Measurements from ENCODE around the gene KRTAP21-1. TPM values are rescaled to one million over a fixed set of nuclear protein-coding genes. Genes with fewer than 3 reads are reported as not detected.
"Not testable (repeated sequence)": the region's sequence is repeated elsewhere in the genome, so short reads cannot be mapped to it uniquely, and the experiment has no call there.

Gene KRTAP21-1
- total RNA-seq (2022) (not detected in 2 replicates), Bru-seq, nascent RNA (not detected), BruChase-seq, experiment 1, labeled RNA remaining after a 6-hour chase (not detected), BruChase-seq, experiment 2, labeled RNA remaining after a 2-hour chase (not detected)
- long read RNA-seq = 0 reads

- H3K4me3 Mint-ChIP-seq (ENCODE audit: unreplicated experiment); CTCF ChIA-PET; H3K27ac Mint-ChIP-seq (ENCODE audit: low read depth, unreplicated experiment); H3K4me1 Mint-ChIP-seq (ENCODE audit: insufficient read depth, unreplicated experiment); POLR2A ChIA-PET; H3K36me3 Mint-ChIP-seq (ENCODE audit: insufficient read depth, unreplicated experiment); intact Hi-C loops (cut with micrococcal nuclease); DNase-seq (ENCODE audit: unreplicated experiment); BruUV-seq (replicated peaks); H3K9me3 Mint-ChIP-seq (ENCODE audit: unreplicated experiment): not testable (repeated sequence)
- peaks cover 70% of the 10 kb centered on the region for H3K27me3 Mint-ChIP-seq (ENCODE audit: insufficient read depth, unreplicated experiment)
Measured at GRCh38 chr21:30755328-30755727, at the start of gene KRTAP21-1. Gene KRTAP21-1, minus strand, starts transcription at chr21:30755428. Its CDS starts 50 bp downstream, at chr21:30755378.

- DNase-seq (ENCODE audit: unreplicated experiment) = no peak
- intact Hi-C loops (cut with micrococcal nuclease) = no loop called here
- H3K27me3 Mint-ChIP-seq (ENCODE audit: insufficient read depth, unreplicated experiment) = peaks cover 13% of the 10 kb centered on the region
- H3K9me3 Mint-ChIP-seq (ENCODE audit: unreplicated experiment) = no peaks in the 10 kb centered on the region
- ChIA-PET POLR2A (no interaction called here), CTCF (interaction anchor here (0.6 to 1.4 kb wide), 3 partner anchors 8 to 509 kb away, joined by 3 read pairs; no protein-coding TSS in a partner anchor)
- TF ChIP-seq CTCF (IDR thresholded peaks at IDR 0.05; ENCODE audit: unreplicated experiment) = no peak
- no peak overlapping the region for H3K4me3 Mint-ChIP-seq (ENCODE audit: unreplicated experiment)
- H3K36me3 Mint-ChIP-seq (ENCODE audit: insufficient read depth, unreplicated experiment) = no peaks in the 10 kb centered on the region
- H3K27ac Mint-ChIP-seq (ENCODE audit: low read depth, unreplicated experiment) = no peak overlapping the region
- no TSS peak for BruUV-seq (replicated peaks)
- no peaks in the 10 kb centered on the region for H3K4me1 Mint-ChIP-seq (ENCODE audit: insufficient read depth, unreplicated experiment)
Measured at GRCh38 chr21:30800605-30801004, 45.4 kb upstream of the KRTAP21-1 start.

- ChIA-PET POLR2A (no interaction called here), CTCF (interaction anchor here (0.7 kb wide), 1 partner anchor 1668 kb away, joined by 4 read pairs; no protein-coding TSS in a partner anchor)
- no peak overlapping the region for H3K27ac Mint-ChIP-seq (ENCODE audit: low read depth, unreplicated experiment)
- no peaks in the 10 kb centered on the region for H3K9me3 Mint-ChIP-seq (ENCODE audit: unreplicated experiment)
- peaks cover 56% of the 10 kb centered on the region for H3K27me3 Mint-ChIP-seq (ENCODE audit: insufficient read depth, unreplicated experiment)
- intact Hi-C loops (cut with micrococcal nuclease) = no loop called here
- no peaks in the 10 kb centered on the region for H3K4me1 Mint-ChIP-seq (ENCODE audit: insufficient read depth, unreplicated experiment)
- no TSS peak for BruUV-seq (replicated peaks)
- TF ChIP-seq CTCF (IDR thresholded peaks at IDR 0.05; ENCODE audit: unreplicated experiment) = no peak
- DNase-seq (ENCODE audit: unreplicated experiment) = no peak
- H3K36me3 Mint-ChIP-seq (ENCODE audit: insufficient read depth, unreplicated experiment) = no peaks in the 10 kb centered on the region
- H3K4me3 Mint-ChIP-seq (ENCODE audit: unreplicated experiment) = no peak overlapping the region
Measured at GRCh38 chr21:30793581-30794314, 38.5 kb upstream of the KRTAP21-1 start.

GRCh38 chr21:30779249-30779648 lies 24.0 kb upstream of the KRTAP21-1 start:
- intact Hi-C loops (cut with micrococcal nuclease) = no loop called here
- no peaks in the 10 kb centered on the region for H3K4me1 Mint-ChIP-seq (ENCODE audit: insufficient read depth, unreplicated experiment)
- peaks cover 59% of the 10 kb centered on the region for H3K27me3 Mint-ChIP-seq (ENCODE audit: insufficient read depth, unreplicated experiment)
- TF ChIP-seq CTCF (IDR thresholded peaks at IDR 0.05; ENCODE audit: unreplicated experiment) = no peak
- H3K27ac Mint-ChIP-seq (ENCODE audit: low read depth, unreplicated experiment) = no peak overlapping the region
- no TSS peak for BruUV-seq (replicated peaks)
- CTCF ChIA-PET = no interaction called here
- H3K9me3 Mint-ChIP-seq (ENCODE audit: unreplicated experiment) = no peaks in the 10 kb centered on the region
- DNase-seq (ENCODE audit: unreplicated experiment) = no peak
- H3K4me3 Mint-ChIP-seq (ENCODE audit: unreplicated experiment) = no peak overlapping the region
- POLR2A ChIA-PET = no interaction called here
- H3K36me3 Mint-ChIP-seq (ENCODE audit: insufficient read depth, unreplicated experiment) = no peaks in the 10 kb centered on the region
